Activated naive CD4-positive, alpha-beta T cell treated with anti-CD3 and anti-CD28 coated beads for 36 hours (primary cell): ENCODE results near the gene SNN. TPM values are rescaled to one million over a fixed set of nuclear protein-coding genes. Genes with fewer than 3 reads are reported as not detected.
A peak's percentile ranks its signal among the peaks of the same experiment; 100 is the strongest.

Experiments used
- CTCF ChIA-PET: fragments of 350-600 bp; sonication (Branson Sonifier 250); formaldehyde crosslinking; loops from one replicate; lab custom pipeline; 2021; ENCODE audit warnings: antibody characterized with exemption; lab: Charles Lee
- DNase-seq: peaks from one replicate; pipeline ENCODE4 v3.0.0-alpha.2; 2020
- H3K27ac Mint-ChIP-seq: one replicate; pipeline ENCODE4 v1.8.0; 2021; ENCODE audit warnings: mild to moderate bottlenecking, mixed read lengths
- H3K27me3 Mint-ChIP-seq: one replicate; pipeline ENCODE4 v1.8.0; 2021; ENCODE audit warnings: low read depth, mixed read lengths
- H3K36me3 Mint-ChIP-seq: one replicate; pipeline ENCODE4 v1.8.0; 2021; ENCODE audit warnings: low read depth, mixed read lengths
- H3K4me1 Mint-ChIP-seq: one replicate; pipeline ENCODE4 v1.8.0; 2021; ENCODE audit warnings: low read depth, mixed read lengths
- H3K4me3 Mint-ChIP-seq: one replicate; pipeline ENCODE4 v1.8.0; 2021; ENCODE audit warnings: mild to moderate bottlenecking, moderate library complexity, mixed read lengths
- H3K9me3 Mint-ChIP-seq: one replicate; pipeline ENCODE4 v1.8.0; 2021; ENCODE audit warnings: mixed read lengths
- intact Hi-C: fragments of 100-400 bp; cut with micrococcal nuclease; formaldehyde crosslinking; loops from one replicate; pipeline ENCODE4 v1.15.1; 2023
- total RNA-seq, 2 experiments: library from RNA; stranded (reverse); gene quantifications; one replicate each; pipeline ENCODE4 v1.2.3, GENCODE V29; 2021

SNN gene
- total RNA-seq, 2 experiments from 2014 or later: 12.0 to 13.6 TPM

DNA sequence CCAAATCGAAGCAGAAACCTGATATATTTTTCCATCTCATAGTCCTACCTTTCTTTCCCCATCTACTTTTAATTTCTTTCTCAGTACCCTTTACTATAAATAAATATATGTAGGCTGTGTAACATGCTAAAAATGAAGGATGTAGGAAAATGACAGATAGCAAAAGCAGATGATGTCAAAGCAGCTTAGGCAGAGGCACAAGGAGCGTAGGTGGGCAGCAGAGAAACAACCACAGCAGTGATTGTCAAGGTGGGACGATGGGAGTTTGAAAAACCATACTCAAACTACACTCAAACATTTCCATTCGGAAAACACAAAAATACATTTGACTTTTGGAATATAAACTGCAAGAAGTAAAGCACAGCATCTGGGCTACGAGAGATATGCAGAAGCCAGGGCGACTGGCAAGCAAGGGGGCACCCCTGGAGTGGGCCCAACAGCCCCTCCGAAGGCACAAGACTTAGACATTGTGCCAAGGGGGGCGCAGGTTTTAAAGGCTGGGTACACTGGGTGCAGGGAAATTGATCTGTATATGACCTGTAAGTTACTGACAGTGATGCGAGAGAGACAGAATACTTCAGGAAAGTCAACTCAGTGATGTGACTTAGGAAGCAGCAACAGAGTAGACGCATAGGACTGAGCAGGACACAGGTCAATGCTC is 31.1 kb downstream of the SNN start:
- Mint-ChIP-seq H3K27me3 (no peaks in the 10 kb centered on the region), H3K36me3 (peaks cover 24% of the 10 kb centered on the region), H3K9me3 (no peaks in the 10 kb centered on the region), H3K4me1 (peaks cover 40% of the 10 kb centered on the region), H3K4me3 (no peak overlapping the region), H3K27ac (peak overlapping the region; percentile 71)
- intact Hi-C loops: loop anchor here (2.0 to 5.0 kb wide), 2 partner anchors 113 to 368 kb away; no protein-coding TSS in a partner anchor
- CTCF ChIA-PET: no interaction called here
- no peak for DNase-seq

GRCh38 chr16:11700264-11701029 is 32.2 kb downstream of the SNN start:
- H3K4me3 Mint-ChIP-seq: no peak overlapping the region
- intact Hi-C loops: no loop called here
- H3K36me3 Mint-ChIP-seq: peaks cover 30% of the 10 kb centered on the region
- no peaks in the 10 kb centered on the region for H3K9me3 Mint-ChIP-seq
- H3K27me3 Mint-ChIP-seq: no peaks in the 10 kb centered on the region
- CTCF ChIA-PET: interaction anchor here (0.8 kb wide), 1 partner anchor 45 kb away, joined by 5 read pairs; no protein-coding TSS in a partner anchor
- DNase-seq: no peak
- H3K4me1 Mint-ChIP-seq: peaks cover 40% of the 10 kb centered on the region
- no peak overlapping the region for H3K27ac Mint-ChIP-seq

GRCh38 chr16:11705311-11706025 is 37.2 kb downstream of the SNN start:
- CTCF ChIA-PET: interaction anchor here (2.8 kb wide), 1 partner anchor 9 kb away, joined by 18 read pairs; no protein-coding TSS in a partner anchor
- H3K9me3 Mint-ChIP-seq: no peaks in the 10 kb centered on the region
- H3K27ac Mint-ChIP-seq: no peak overlapping the region
- H3K4me3 Mint-ChIP-seq: no peak overlapping the region
- H3K36me3 Mint-ChIP-seq: peaks cover 21% of the 10 kb centered on the region
- intact Hi-C loops: no loop called here
- DNase-seq: no peak
- H3K4me1 Mint-ChIP-seq: peaks cover 11% of the 10 kb centered on the region
- no peaks in the 10 kb centered on the region for H3K27me3 Mint-ChIP-seq

DNA sequence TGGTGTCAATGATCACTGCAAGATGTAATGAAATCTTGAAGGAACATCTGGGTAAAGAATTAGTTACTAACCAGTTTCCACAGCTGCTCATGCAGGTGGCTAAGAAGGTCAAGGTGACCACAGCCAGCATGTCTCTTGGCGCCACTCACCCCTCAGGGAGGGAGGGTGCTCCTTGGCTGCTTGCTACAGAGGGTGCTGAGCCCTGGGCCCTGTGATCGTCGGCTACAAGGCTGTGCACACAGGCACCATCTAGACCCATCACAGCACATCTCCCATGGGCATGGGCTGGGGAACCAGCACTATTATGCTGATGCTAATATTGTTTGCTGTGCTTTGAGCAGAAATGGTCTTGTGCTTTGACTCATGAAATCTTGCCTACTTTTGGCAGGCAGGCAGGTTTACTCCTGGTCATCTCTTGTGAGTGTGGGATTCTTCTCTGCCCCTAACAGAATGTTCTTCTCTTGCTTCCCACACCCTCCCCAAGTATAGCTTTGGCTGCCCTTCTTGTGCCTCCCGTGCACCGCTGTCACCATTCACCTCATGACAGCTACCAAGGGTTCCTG is 38.0 kb downstream of the SNN start:
- Mint-ChIP-seq H3K4me1 (peaks cover 8% of the 10 kb centered on the region), H3K4me3 (no peak overlapping the region), H3K27ac (no peak overlapping the region), H3K9me3 (no peaks in the 10 kb centered on the region), H3K36me3 (peaks cover 23% of the 10 kb centered on the region), H3K27me3 (no peaks in the 10 kb centered on the region)
- CTCF ChIA-PET: interaction anchor here (2.8 kb wide), 1 partner anchor 8 kb away, joined by 18 read pairs; no protein-coding TSS in a partner anchor
- no peak for DNase-seq
- intact Hi-C loops: no loop called here

DNA sequence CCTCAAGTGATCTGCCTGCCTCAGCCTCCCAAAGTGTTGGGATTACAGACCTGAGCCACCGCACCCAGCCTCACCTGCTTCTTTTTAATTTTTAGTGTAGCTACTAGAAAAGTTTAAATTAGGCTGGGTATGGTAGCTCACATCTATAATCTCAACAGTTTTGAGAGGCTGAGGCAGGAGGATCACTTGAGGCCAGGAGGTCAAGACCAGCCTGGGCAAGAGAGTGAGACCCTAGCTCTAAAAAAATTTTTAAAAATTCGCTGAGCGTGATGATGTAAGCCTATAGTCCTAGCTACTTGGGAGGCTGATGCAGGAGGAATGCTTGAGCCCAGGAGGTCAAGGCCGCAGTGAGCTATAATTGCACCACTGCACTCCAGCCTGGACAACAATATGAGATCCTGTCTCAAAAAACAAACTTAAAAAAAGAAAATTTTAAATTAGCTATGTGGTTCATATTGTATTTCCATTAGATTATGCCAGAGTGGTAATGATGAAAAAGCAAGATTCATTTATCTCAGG is 39.5 kb downstream of the SNN start:
- Mint-ChIP-seq H3K9me3 (no peaks in the 10 kb centered on the region), H3K4me1 (peaks cover 4% of the 10 kb centered on the region), H3K4me3 (no peak overlapping the region), H3K36me3 (peaks cover 20% of the 10 kb centered on the region), H3K27me3 (no peaks in the 10 kb centered on the region), H3K27ac (no peak overlapping the region)
- intact Hi-C loops: no loop called here
- CTCF ChIA-PET: interaction anchor here (0.5 to 1.2 kb wide), 2 partner anchors 47 to 68 kb away, joined by 3 read pairs; no protein-coding TSS in a partner anchor
- no peak for DNase-seq

DNA sequence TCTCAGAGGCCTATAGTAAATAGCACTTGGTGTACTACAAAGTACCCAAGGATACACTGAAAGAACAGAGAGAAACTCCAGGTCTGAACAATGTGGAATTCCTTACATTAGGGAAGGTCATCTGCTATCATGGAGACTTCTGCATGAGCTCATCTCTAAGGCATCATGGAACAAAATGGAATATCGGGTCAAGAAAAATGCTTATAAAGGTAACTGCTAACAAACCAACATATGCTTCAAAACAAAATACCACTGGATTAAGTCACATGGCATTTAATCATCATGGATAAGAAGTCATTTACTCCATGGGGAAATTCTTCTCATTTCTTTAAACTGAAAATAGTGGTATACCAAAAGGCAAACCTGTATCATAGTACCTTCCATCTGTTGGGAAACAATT is 40.2 kb downstream of the SNN start:
- Mint-ChIP-seq H3K9me3 (no peaks in the 10 kb centered on the region), H3K27me3 (no peaks in the 10 kb centered on the region), H3K4me3 (no peak overlapping the region), H3K4me1 (peaks cover 4% of the 10 kb centered on the region), H3K36me3 (peaks cover 18% of the 10 kb centered on the region), H3K27ac (no peak overlapping the region)
- intact Hi-C loops: no loop called here
- no peak for DNase-seq
- CTCF ChIA-PET: interaction anchor here (0.5 to 1.2 kb wide), 2 partner anchors 46 to 68 kb away, joined by 3 read pairs; no protein-coding TSS in a partner anchor

- Mint-ChIP-seq H3K4me1 (peaks cover 6% of the 10 kb centered on the region), H3K27me3 (no peaks in the 10 kb centered on the region), H3K27ac (no peak overlapping the region), H3K4me3 (no peak overlapping the region), H3K9me3 (no peaks in the 10 kb centered on the region), H3K36me3 (peaks cover 21% of the 10 kb centered on the region)
- CTCF ChIA-PET: interaction anchor here (0.5 to 1.4 kb wide), 7 partner anchors 11 to 316 kb away, joined by 3 to 4 read pairs (median 4); no protein-coding TSS in a partner anchor
- intact Hi-C loops: loop anchor here (5.0 kb wide), 1 partner anchor 44 kb away; the partner anchor contains the start of gene SNN
- DNase-seq: no peak
Observed at GRCh38 chr16:11711662-11712061, 43.4 kb downstream of the SNN start.

DNA sequence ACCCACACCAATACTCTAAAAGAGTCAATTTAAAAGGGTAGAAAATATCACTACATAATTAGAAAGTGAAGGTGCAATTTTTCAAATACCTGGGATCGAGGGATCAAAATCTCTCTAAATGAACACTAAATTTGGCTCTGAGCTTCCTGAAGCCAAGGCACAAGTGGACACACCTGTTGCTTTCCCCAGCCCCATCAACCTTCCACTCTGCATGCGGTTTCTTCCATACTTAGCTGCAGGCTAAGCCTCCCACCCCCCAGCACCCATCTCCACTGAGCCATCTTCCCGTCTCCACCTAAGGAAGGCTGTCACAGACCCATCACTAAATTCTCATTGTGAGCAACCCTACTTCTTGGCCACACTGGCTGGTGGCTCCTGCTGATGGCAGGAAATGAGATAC is 43.9 kb downstream of the SNN start:
- Mint-ChIP-seq H3K36me3 (peaks cover 21% of the 10 kb centered on the region), H3K4me1 (peaks cover 6% of the 10 kb centered on the region), H3K9me3 (no peaks in the 10 kb centered on the region), H3K27ac (no peak overlapping the region), H3K27me3 (no peaks in the 10 kb centered on the region), H3K4me3 (no peak overlapping the region)
- intact Hi-C loops: loop anchor here (5.0 kb wide), 1 partner anchor 45 kb away; the partner anchor contains the start of gene SNN
- no peak for DNase-seq
- CTCF ChIA-PET: interaction anchor here (0.6 to 1.5 kb wide), 8 partner anchors 11 to 316 kb away, joined by 3 to 5 read pairs (median 4); no protein-coding TSS in a partner anchor

DNA sequence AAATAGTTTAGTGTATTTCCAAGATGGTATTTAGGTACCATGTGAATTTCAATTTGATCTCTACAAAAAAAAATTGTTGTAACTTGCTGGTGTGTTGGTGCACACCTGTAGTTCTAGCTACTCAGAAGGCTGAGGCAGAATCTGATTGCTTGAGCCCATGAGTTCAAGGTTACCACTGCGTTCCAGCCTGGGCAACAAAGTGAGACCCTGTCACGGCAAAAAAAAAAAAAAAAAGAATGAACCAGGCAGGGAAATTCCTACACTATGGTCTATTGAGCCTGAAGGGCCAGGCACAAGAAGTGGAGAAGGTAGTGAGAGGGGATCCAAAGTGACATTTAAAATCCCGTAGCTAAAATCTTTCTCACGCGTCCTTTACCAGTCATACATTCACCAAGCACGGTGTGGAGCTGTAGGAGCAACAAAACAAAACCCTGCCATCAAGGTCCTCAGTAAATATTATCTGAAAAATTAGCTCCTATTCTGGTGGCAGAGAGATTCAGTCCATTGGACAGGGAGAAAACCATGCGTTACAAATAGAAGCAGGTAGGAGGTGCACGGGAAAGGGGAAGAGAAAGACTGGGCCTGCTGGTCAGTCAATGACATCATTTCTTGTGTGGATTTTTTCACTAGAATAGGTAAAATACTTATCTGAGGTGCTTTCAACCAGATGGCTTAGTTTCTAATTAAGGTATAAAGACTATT is 47.1 kb downstream of the SNN start:
- Mint-ChIP-seq H3K36me3 (peaks cover 16% of the 10 kb centered on the region), H3K4me3 (no peak overlapping the region), H3K4me1 (peaks cover 6% of the 10 kb centered on the region), H3K9me3 (no peaks in the 10 kb centered on the region), H3K27ac (no peak overlapping the region), H3K27me3 (no peaks in the 10 kb centered on the region)
- DNase-seq: no peak
- intact Hi-C loops: no loop called here
- CTCF ChIA-PET: interaction anchor here (0.6 to 3.2 kb wide), 24 partner anchors 10 to 752 kb away, joined by 3 to 18 read pairs (median 5); no protein-coding TSS in a partner anchor

DNA sequence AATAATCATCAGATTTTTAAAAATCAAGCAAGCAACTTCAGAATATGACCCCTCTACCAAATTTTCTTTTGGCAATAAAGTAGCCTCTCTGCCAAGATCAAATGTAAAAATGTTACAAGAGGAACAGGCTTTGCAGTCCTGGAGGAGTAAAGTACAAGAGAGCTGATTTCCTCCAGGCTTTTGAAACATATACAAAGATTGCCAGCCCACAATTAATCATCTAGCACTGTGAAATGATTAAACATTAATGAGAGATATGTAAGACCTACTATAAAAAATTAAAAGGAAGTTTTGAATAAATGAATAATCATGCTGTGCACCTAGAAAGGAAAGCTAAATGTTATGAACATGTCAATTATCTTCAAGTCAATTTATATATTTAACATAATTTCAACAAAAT is 48.1 kb downstream of the SNN start:
- no peak overlapping the region for H3K4me3 Mint-ChIP-seq

GRCh38 chr16:11717811-11718210 is 49.6 kb downstream of the SNN start:
- DNase-seq: no peak
- Mint-ChIP-seq H3K4me3 (no peak overlapping the region), H3K36me3 (peaks cover 24% of the 10 kb centered on the region), H3K27ac (peak overlapping the region; percentile 19), H3K9me3 (no peaks in the 10 kb centered on the region), H3K4me1 (peaks cover 4% of the 10 kb centered on the region), H3K27me3 (no peaks in the 10 kb centered on the region)
- intact Hi-C loops: no loop called here
- CTCF ChIA-PET: interaction anchor here (1.2 to 1.4 kb wide), 2 partner anchors 20 to 310 kb away, joined by 3 to 5 read pairs; no protein-coding TSS in a partner anchor

More for the DNA sequence above, 48.1 kb downstream of the SNN start:
- H3K27ac Mint-ChIP-seq: peak overlapping the region; percentile 17
- intact Hi-C loops: no loop called here
- CTCF ChIA-PET: interaction anchor here (0.7 to 1.3 kb wide), 2 partner anchors 18 to 25 kb away, joined by 3 to 4 read pairs; no protein-coding TSS in a partner anchor
- H3K4me1 Mint-ChIP-seq: peaks cover 6% of the 10 kb centered on the region
- H3K36me3 Mint-ChIP-seq: peaks cover 17% of the 10 kb centered on the region
- DNase-seq: no peak
- H3K9me3 Mint-ChIP-seq: no peaks in the 10 kb centered on the region
- H3K27me3 Mint-ChIP-seq: no peaks in the 10 kb centered on the region
